Right ventricle myocardium inferior (tissue), 1 donor: ENCODE results near the gene EIF3A. TPM values are rescaled to one million over a fixed set of nuclear protein-coding genes. Genes with fewer than 3 reads are reported as not detected.
A peak's percentile ranks its signal among the peaks of the same experiment; 100 is the strongest.

Source experiments
- ATAC-seq: fragments of 200-7000 bp; cut with Tn5 transposase; one replicate; pipeline ENCODE4 v1.9.1; 2020; ENCODE audit warnings: mild to moderate bottlenecking, moderate library complexity
- DNase-seq: peaks from one replicate; pipeline ENCODE4 v3.0.0; 2021; ENCODE audit errors: missing footprints
- intact Hi-C: fragments of 100-400 bp; cut with DNase I; formaldehyde crosslinking; loops from one replicate; pipeline ENCODE4 v1.11.0; 2022
- total RNA-seq: library from RNA; stranded (reverse); fragmentation: NEBNext Ultra II Directional; extraction: Animal tissue kit (Norgen Biotek cat#: 25700); gene quantifications from one replicate; pipeline ENCODE4 v1.2.1, GENCODE V29; 2021
- donor health status: DM: no; HTN: yes; CAD: no; lungs with severe emphysema.

Gene EIF3A
- total RNA-seq, 1 donor from 2014 or later = 88.7 TPM

GRCh38 chr10:119070395-119071165, 10.0 kb downstream of the EIF3A start:
- intact Hi-C loops = no loop called here
- ATAC-seq (no peak), DNase-seq (no peak)

GRCh38 chr10:119061926-119062325, 18.7 kb downstream of the EIF3A start:
- no peak for DNase-seq
- intact Hi-C loops = loop anchor here (10.0 kb wide), 1 partner anchor 513 kb away; no protein-coding TSS in a partner anchor
- ATAC-seq = no peak

- ATAC-seq (no peak), DNase-seq (no peak)
- intact Hi-C loops = loop anchor here (10.0 kb wide), 1 partner anchor 513 kb away; no protein-coding TSS in a partner anchor
Observed at GRCh38 chr10:119061352-119061751, 19.3 kb downstream of the EIF3A start.

- intact Hi-C loops = loop anchor here (10.0 kb wide), 1 partner anchor 515 kb away; no protein-coding TSS in a partner anchor
- ATAC-seq (no peak), DNase-seq (no peak)
Observed at GRCh38 chr10:119060107-119060506, 20.5 kb downstream of the EIF3A start.

GRCh38 chr10:119059557-119059956, 21.1 kb downstream of the EIF3A start:
- intact Hi-C loops = no loop called here
- ATAC-seq (no peak), DNase-seq (no peak)

GRCh38 chr10:119058010-119058409, 22.6 kb downstream of the EIF3A start:
- intact Hi-C loops = no loop called here
- ATAC-seq = no peak
- no peak for DNase-seq

- ATAC-seq = no peak
- intact Hi-C loops = no loop called here
- DNase-seq = no peak
Observed at GRCh38 chr10:119055472-119055871, 25.1 kb downstream of the EIF3A start.

- DNase-seq (no peak), ATAC-seq (no peak)
- intact Hi-C loops = no loop called here
Observed at GRCh38 chr10:119051775-119052174, 28.8 kb downstream of the EIF3A start.

- intact Hi-C loops = no loop called here
- ATAC-seq (no peak), DNase-seq (no peak)
Observed at GRCh38 chr10:119049777-119050176, 30.8 kb downstream of the EIF3A start.

- ATAC-seq (no peak), DNase-seq (no peak)
- intact Hi-C loops = no loop called here
Observed at GRCh38 chr10:119049361-119049760, 31.3 kb downstream of the EIF3A start.

GRCh38 chr10:119045561-119045960, 35.1 kb downstream of the EIF3A start:
- ATAC-seq = no peak
- no peak for DNase-seq
- intact Hi-C loops = no loop called here

GRCh38 chr10:119042169-119042568, 38.4 kb downstream of the EIF3A start:
- ATAC-seq (no peak), DNase-seq (no peak)
- intact Hi-C loops = no loop called here

- DNase-seq (no peak), ATAC-seq (no peak)
- intact Hi-C loops = no loop called here
Observed at GRCh38 chr10:119041326-119041725, 39.3 kb downstream of the EIF3A start.

- DNase-seq = no peak
- no peak for ATAC-seq
- intact Hi-C loops = no loop called here
Observed at GRCh38 chr10:119039161-119039560, 41.5 kb downstream of the EIF3A start.

- ATAC-seq = no peak
- DNase-seq = no peak
- intact Hi-C loops = loop anchor here (5.0 kb wide), 1 partner anchor 46 kb away; no protein-coding TSS in a partner anchor
Observed at GRCh38 chr10:119031496-119032059, 49.0 kb downstream of the EIF3A start.

- ATAC-seq (no peak), DNase-seq (peak; percentile 67)
- intact Hi-C loops = loop anchor here (5.0 kb wide), 1 partner anchor 47 kb away; no protein-coding TSS in a partner anchor
Observed at GRCh38 chr10:119030421-119031250, 50.0 kb downstream of the EIF3A start.

GRCh38 chr10:119029613-119030420, 50.8 kb downstream of the EIF3A start, which contains the start of gene NANOS1:
NANOS1 (plus strand) TSS chr10:119029714; CDS start chr10:119029802, 88 bp downstream.
- ATAC-seq = no peak
- peak; percentile 63 for DNase-seq
- intact Hi-C loops = loop anchor here (5.0 to 10.0 kb wide), 5 partner anchors 47 to 465 kb away; no protein-coding TSS in a partner anchor

- intact Hi-C loops = loop anchor here (5.0 to 10.0 kb wide), 4 partner anchors 72 to 464 kb away; no protein-coding TSS in a partner anchor
- ATAC-seq (peak; percentile 82), DNase-seq (peak; percentile 93)
Observed at GRCh38 chr10:119028900-119029612, 51.6 kb downstream of the EIF3A start.
